Measurements from ENCODE around the gene TMEM11. TPM values are rescaled to one million over a fixed set of nuclear protein-coding genes. Genes with fewer than 3 reads are reported as not detected.
A peak's percentile ranks its signal among the peaks of the same experiment; 100 is the strongest.

Gene TMEM11
- total and polyA plus RNA-seq, 7 donors: 52.9 to 159 (median 78.4) TPM

GRCh38 chr17:21239680-21240368, 25.9 kb upstream of the TMEM11 start:
- no peak for DNase-seq
- peak in 3 of 4 donors; percentile 22 to 28 (median 24) for ATAC-seq
- Histone ChIP-seq H3K4me3 (no peak overlapping the region), H3K27me3 (ENCODE audit: insufficient read depth in 3 of 3, low read length in 2 of 3) (no peaks in the 10 kb centered on the region), H3K27ac (peak overlapping the region; percentile 94), H3K4me1 (peaks cover 47% of the 10 kb centered on the region), H3K36me3 (ENCODE audit: insufficient read depth in 1 of 2, low read depth in 1 of 2) (peaks cover 0 to 20% of the 10 kb centered on the region in 2 donors), H3K9me3 (no peaks in the 10 kb centered on the region)
- intact Hi-C loops (cut with DNase I): no loop called here
- 66 to 72% (median 67%) methylated on average over 12 of the region's 12 CpGs for WGBS, 3 donors
- TF ChIP-seq CTCF (IDR thresholded peaks at IDR 0.05): peak; percentile 46

GRCh38 chr17:21235921-21236320, 22.0 kb upstream of the TMEM11 start:
- Histone ChIP-seq H3K27me3 (ENCODE audit: insufficient read depth in 3 of 3, low read length in 2 of 3) (no peaks in the 10 kb centered on the region), H3K4me1 (peaks cover 10% of the 10 kb centered on the region), H3K36me3 (ENCODE audit: insufficient read depth in 1 of 2, low read depth in 1 of 2) (peaks cover 0 to 8% of the 10 kb centered on the region in 2 donors), H3K27ac (no peak overlapping the region), H3K9me3 (no peaks in the 10 kb centered on the region), H3K4me3 (no peak overlapping the region)
- no peak for DNase-seq
- no peak for TF ChIP-seq CTCF (IDR thresholded peaks at IDR 0.05)
- no peak for ATAC-seq
- intact Hi-C loops (cut with DNase I): no loop called here
- WGBS, 3 donors: 56 to 69% (median 67%) methylated on average over 1 of the region's 1 CpG

- peaks cover 5% of the 10 kb centered on the region for H3K4me1 ChIP-seq
- H3K9me3 ChIP-seq: no peaks in the 10 kb centered on the region
- no peak for TF ChIP-seq CTCF (IDR thresholded peaks at IDR 0.05)
- DNase-seq (no peak), ATAC-seq (peak in 1 of 4 donors; percentile 46)
- intact Hi-C loops (cut with DNase I): no loop called here
- no peak overlapping the region for H3K4me3 ChIP-seq
- no peaks in the 10 kb centered on the region for H3K36me3 ChIP-seq (ENCODE audit: insufficient read depth in 1 of 2, low read depth in 1 of 2)
- H3K27ac ChIP-seq: no peak overlapping the region
- no peaks in the 10 kb centered on the region for H3K27me3 ChIP-seq (ENCODE audit: insufficient read depth in 3 of 3, low read length in 2 of 3)
- 59 to 70% (median 65%) methylated on average over 7 of the region's 7 CpGs for WGBS, 3 donors
Observed at GRCh38 chr17:21233581-21234347, 19.8 kb upstream of the TMEM11 start.

- ATAC-seq (no peak), DNase-seq (no peak)
- TF ChIP-seq CTCF (IDR thresholded peaks at IDR 0.05): no peak
- H3K36me3 ChIP-seq (ENCODE audit: insufficient read depth in 1 of 2, low read depth in 1 of 2): no peaks in the 10 kb centered on the region
- no peak overlapping the region for H3K4me3 ChIP-seq
- no peaks in the 10 kb centered on the region for H3K9me3 ChIP-seq
- intact Hi-C loops (cut with DNase I): no loop called here
- no peaks in the 10 kb centered on the region for H3K27me3 ChIP-seq (ENCODE audit: insufficient read depth in 3 of 3, low read length in 2 of 3)
- 89 to 91% (median 91%) methylated on average over 4 of the region's 4 CpGs for WGBS, 3 donors
- peaks cover 16% of the 10 kb centered on the region for H3K4me1 ChIP-seq
- no peak overlapping the region for H3K27ac ChIP-seq
Observed at GRCh38 chr17:21232033-21232749, 18.2 kb upstream of the TMEM11 start.
